HEK293T (cell line): ENCODE data around the gene ANP32A.

Experiments used
- CTCF ChIA-PET: fragments of 350-600 bp; formaldehyde crosslinking; extraction: SDS; loops from one replicate; lab custom pipeline; 2021; ENCODE audit warnings: antibody characterized with exemption, inconsistent platforms; lab: Yijun Ruan, JAX
- POLR2A ChIA-PET: fragments of 350-600 bp; formaldehyde crosslinking; extraction: SDS; loops from one replicate; lab custom pipeline; 2020; ENCODE audit warnings: antibody characterized with exemption, inconsistent platforms; lab: Yijun Ruan, JAX
- DNase-seq: peaks from one replicate; pipeline ENCODE4 v3.0.0; 2012; ENCODE audit warnings: mixed read lengths; ENCODE audit errors: extremely low spot score
- ARNT ChIP-seq: fragments of 450-650 bp; IDR thresholded peaks from 2 replicates; pipeline ENCODE4 v1.6.1; 2017; ENCODE audit warnings: mild to moderate bottlenecking
- BHLHE40 ChIP-seq: fragments of 450-650 bp; IDR thresholded peaks from 2 replicates; pipeline ENCODE4 v1.6.1; 2016; ENCODE audit warnings: mild to moderate bottlenecking, moderate library complexity, borderline replicate concordance
- CTBP1 ChIP-seq: fragments of 450-650 bp; IDR thresholded peaks from 2 replicates; pipeline ENCODE4 v1.6.1; 2016; ENCODE audit warnings: borderline replicate concordance
- ELF4 ChIP-seq: fragments of 450-650 bp; IDR thresholded peaks from 2 replicates; pipeline ENCODE4 v1.6.1; 2017; ENCODE audit warnings: antibody characterized with exemption
- FOXA1 ChIP-seq: fragments of 450-650 bp; IDR thresholded peaks from 2 replicates; pipeline ENCODE4 v1.6.1; 2016; ENCODE audit warnings: mild to moderate bottlenecking
- FOXK2 ChIP-seq: fragments of 450-650 bp; IDR thresholded peaks from 2 replicates; pipeline ENCODE4 v1.6.1; 2016; ENCODE audit warnings: mild to moderate bottlenecking
- FOXM1 ChIP-seq: fragments of 450-650 bp; IDR thresholded peaks from 2 replicates; pipeline ENCODE4 v1.6.1; 2017; ENCODE audit warnings: mild to moderate bottlenecking, borderline replicate concordance
- HDGF ChIP-seq: fragments of 450-650 bp; IDR thresholded peaks from 2 replicates; pipeline ENCODE4 v1.6.1; 2017; ENCODE audit warnings: antibody characterized with exemption, borderline replicate concordance
- L3MBTL2 ChIP-seq: fragments of 450-650 bp; conservative IDR thresholded peaks from 2 replicates; pipeline ENCODE4 v1.6.1; 2016; ENCODE audit warnings: mild to moderate bottlenecking
- LEF1 ChIP-seq: fragments of 450-650 bp; IDR thresholded peaks from 2 replicates; pipeline ENCODE4 v1.6.1; 2017; ENCODE audit warnings: mild to moderate bottlenecking, borderline replicate concordance
- NFRKB ChIP-seq: fragments of 450-650 bp; IDR thresholded peaks from 2 replicates; pipeline ENCODE4 v1.6.1; 2016; ENCODE audit warnings: mild to moderate bottlenecking, moderate library complexity
- SP1 ChIP-seq: fragments of 450-650 bp; IDR thresholded peaks from 2 replicates; pipeline ENCODE4 v1.6.1; 2017
- SUZ12 ChIP-seq: fragments of 450-650 bp; IDR thresholded peaks from 2 replicates; pipeline ENCODE4 v1.6.1; 2016; ENCODE audit warnings: mild to moderate bottlenecking
- TARDBP ChIP-seq: fragments of 450-650 bp; IDR thresholded peaks from 2 replicates; pipeline ENCODE4 v1.6.1; 2016
- ZNF384 ChIP-seq: fragments of 450-650 bp; IDR thresholded peaks from 2 replicates; pipeline ENCODE4 v1.6.1; 2016
- TF ChIP-seq, protein P1 (sequence below): fragments of 450-650 bp; IDR thresholded peaks from 2 replicates; pipeline ENCODE4 v1.6.1; 2016

ANP32A gene

DNA sequence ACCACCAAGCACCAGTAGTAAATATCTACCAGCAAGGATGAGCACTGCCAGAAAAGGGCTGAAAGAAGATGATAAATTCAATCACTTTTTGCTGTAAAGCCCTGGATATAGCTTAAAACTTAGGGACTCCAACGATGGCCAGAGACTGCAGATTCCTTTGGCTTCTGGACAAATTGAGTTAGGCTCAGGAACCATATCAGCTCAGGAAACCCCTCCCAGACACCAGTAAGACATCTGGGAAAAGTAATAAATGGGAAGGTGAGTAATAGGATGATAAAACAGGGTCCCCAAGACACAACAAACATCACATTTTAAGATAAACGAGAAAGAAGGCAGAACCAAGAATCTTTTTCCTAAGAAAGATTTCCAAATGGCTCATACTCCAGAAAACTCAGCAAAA lies 65.0 kb downstream of the ANP32A start:
- POLR2A ChIA-PET = no interaction called here
- CTCF ChIA-PET = interaction anchor here (0.7 to 1.4 kb wide), 2 partner anchors 10 to 169 kb away, joined by 3 to 4 read pairs; no protein-coding TSS in a partner anchor
- TF ChIP-seq FOXA1 (no peak), SP1 (no peak), TARDBP (no peak), NFRKB (no peak), BHLHE40 (no peak), ELF4 (no peak)
- DNase-seq = no peak

DNA sequence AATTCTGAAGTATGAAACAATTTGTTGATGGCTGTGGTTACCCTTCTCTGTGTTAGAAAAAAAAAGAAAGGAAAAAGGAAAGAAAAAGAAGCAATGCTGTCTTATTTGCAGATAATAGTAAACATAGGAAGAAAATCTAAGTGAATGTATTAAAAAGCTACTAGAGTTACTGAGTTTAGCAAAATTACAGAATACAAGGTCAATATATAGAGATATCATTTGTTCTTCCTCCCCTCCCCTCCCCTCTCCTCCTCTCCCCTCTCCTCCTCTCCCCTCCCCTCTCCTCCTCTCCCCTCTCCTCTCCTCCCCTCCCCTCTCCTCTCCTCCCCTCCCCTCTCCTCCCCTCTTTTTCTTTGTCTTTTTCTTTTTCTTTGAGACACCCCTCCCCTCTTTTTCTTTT lies 69.1 kb downstream of the ANP32A start:
- ChIA-PET CTCF (no interaction called here), POLR2A (no interaction called here)
- no peak for DNase-seq

DNA sequence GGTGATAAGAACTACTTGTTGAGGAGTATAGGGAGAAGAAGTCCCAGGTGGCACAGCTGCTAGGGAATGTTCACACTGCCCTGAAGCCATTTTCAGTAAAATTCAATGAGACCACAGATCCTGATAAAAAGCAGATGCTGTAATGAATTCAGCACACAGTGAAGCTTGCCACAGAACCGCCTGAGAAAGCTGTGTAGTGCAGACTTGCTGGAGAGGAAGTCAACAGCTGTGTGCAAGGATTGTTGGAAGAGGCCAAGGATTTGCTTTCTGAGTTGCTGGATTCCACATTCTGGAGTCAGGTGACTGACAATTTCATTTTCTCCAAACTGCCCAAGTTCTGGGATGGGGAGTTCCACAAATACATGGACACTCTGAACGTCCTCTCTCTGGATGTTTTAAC lies 70.9 kb downstream of the ANP32A start:
- POLR2A ChIA-PET = no interaction called here
- CTCF ChIA-PET = no interaction called here
- DNase-seq = no peak
- no peak for TF ChIP-seq FOXM1
- TF ChIP-seq ELF4 = no peak
- TF ChIP-seq CTBP1 = no peak
- TF ChIP-seq TARDBP = no peak
- no peak for TF ChIP-seq FOXK2
- no peak for TF ChIP-seq LEF1
- TF ChIP-seq SUZ12 = no peak
- TF ChIP-seq SP1 = no peak

More for the DNA sequence above, 69.1 kb downstream of the ANP32A start:
- no peak for TF ChIP-seq FOXK2

DNA sequence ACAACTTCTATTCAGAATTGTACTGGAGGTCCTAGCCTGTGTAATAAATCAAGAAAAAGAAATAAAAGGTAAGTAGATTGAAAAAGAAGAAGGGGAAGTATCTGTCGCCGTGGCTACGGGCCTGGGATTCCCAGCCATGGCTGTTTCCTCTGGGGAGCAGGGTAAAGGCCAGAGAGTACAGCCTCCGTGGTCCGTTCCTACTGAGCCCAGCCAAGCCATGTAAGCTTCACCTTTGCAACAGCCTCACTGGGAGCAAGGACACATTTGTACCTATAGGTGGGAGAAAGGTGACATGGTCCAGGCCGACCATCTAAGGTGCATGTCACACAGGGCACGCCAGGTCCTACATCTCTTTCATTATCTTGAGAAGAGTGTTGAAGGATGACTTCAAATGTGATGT lies 71.3 kb downstream of the ANP32A start:
- TF ChIP-seq SP1 (no peak), FOXA1 (no peak), FOXM1 (no peak), ELF4 (no peak), L3MBTL2 (no peak), NFRKB (no peak), BHLHE40 (no peak), TARDBP (no peak), SUZ12 (no peak)
- TF ChIP-seq, protein P1, sequence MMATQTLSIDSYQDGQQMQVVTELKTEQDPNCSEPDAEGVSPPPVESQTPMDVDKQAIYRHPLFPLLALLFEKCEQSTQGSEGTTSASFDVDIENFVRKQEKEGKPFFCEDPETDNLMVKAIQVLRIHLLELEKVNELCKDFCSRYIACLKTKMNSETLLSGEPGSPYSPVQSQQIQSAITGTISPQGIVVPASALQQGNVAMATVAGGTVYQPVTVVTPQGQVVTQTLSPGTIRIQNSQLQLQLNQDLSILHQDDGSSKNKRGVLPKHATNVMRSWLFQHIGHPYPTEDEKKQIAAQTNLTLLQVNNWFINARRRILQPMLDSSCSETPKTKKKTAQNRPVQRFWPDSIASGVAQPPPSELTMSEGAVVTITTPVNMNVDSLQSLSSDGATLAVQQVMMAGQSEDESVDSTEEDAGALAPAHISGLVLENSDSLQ = no peak
- ChIA-PET POLR2A (no interaction called here), CTCF (no interaction called here)
- no peak for DNase-seq

DNA sequence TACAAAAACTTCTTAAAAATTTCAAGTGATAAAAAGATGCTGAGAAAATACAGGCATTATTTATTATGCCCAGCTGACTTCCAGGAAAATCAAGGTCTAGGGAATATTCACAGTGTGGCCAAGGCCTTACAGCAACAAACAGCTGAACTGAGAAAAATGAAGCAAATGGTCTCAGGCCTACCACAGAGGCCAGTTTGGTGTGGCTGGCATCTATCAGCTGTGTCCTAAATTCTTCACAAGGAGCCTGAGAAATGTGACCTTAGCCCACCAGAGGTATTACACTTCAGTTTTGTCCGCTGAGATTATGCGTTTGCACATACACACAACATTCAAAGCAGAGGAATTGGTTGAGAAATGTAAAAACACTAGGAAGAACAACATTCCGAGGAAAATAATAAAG lies 77.4 kb downstream of the ANP32A start:
- TF ChIP-seq L3MBTL2 (no peak), ZNF384 (no peak), FOXM1 (no peak), LEF1 (no peak), SUZ12 (no peak), BHLHE40 (no peak), FOXA1 (no peak), ARNT (no peak), NFRKB (no peak), CTBP1 (no peak), TARDBP (no peak), SP1 (no peak), FOXK2 (no peak), ELF4 (no peak), HDGF (no peak)
- TF ChIP-seq, protein P1 = no peak
- POLR2A ChIA-PET = no interaction called here
- DNase-seq = no peak
- CTCF ChIA-PET = no interaction called here

DNA sequence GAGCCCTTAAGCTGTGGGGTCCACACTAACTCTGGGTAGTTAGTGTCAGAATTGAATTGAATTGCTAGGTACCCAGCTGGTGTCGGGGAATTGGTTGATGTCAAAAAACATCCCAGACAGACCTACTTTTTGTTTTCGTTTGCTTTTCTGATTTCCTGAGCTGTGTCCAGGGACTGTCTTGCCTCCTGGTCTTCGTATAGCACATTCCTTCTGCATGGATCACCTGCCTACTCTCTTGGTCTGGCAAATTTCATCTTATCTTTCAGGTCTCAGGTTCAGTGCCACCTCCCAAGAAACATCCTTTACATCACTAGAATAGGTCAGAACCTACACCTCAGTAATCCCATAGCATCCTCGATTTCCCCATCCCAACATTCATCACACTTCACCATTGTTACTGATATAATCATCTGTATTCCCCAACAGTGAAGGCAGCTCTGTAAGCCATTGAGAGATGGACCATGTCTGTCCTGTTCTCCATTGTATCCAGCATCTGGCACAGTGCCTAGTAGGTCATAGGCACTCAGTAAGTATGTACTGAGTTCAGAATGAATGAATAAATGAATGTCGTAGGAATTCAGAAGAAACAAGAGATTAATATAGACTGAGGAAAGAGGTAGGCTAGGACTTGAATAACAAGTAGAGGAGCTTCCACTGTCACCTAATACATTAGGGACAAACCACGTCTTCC lies 81.2 kb downstream of the ANP32A start:
- ChIA-PET CTCF (interaction anchor here (0.7 kb wide), 1 partner anchor 189 kb away, joined by 3 read pairs; no protein-coding TSS in a partner anchor), POLR2A (no interaction called here)
- DNase-seq = no peak
- TF ChIP-seq HDGF = no peak
- TF ChIP-seq ARNT = no peak

DNA sequence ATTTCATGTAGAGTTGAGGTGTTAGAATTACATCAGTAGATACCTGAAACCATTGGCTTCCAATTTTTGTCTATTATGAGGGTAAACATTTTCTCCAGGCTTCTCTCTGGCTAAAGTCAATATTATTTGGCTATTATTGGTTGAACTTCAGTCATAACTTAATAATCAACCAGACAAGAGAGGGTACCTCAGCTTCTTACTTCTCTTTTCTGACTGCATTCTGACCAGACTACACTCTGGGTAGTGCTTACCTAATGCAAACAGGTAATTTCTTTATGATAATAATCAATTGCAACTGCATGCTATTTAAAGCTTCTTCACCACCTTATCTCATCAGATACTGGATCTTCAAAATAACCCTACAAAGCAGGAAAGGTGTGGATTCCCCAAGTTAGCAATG lies 85.1 kb downstream of the ANP32A start:
- ChIA-PET POLR2A (no interaction called here), CTCF (interaction anchor here (1.3 to 2.7 kb wide), 2 partner anchors 62 to 140 kb away, joined by 5 to 20 read pairs; no protein-coding TSS in a partner anchor)
- no peak for DNase-seq
- TF ChIP-seq ARNT = no peak
- TF ChIP-seq ELF4 = no peak
- TF ChIP-seq LEF1 = no peak
- TF ChIP-seq NFRKB = no peak
- TF ChIP-seq BHLHE40 = no peak
- no peak for TF ChIP-seq FOXM1
- TF ChIP-seq CTBP1 = no peak
- TF ChIP-seq L3MBTL2 = no peak

DNA sequence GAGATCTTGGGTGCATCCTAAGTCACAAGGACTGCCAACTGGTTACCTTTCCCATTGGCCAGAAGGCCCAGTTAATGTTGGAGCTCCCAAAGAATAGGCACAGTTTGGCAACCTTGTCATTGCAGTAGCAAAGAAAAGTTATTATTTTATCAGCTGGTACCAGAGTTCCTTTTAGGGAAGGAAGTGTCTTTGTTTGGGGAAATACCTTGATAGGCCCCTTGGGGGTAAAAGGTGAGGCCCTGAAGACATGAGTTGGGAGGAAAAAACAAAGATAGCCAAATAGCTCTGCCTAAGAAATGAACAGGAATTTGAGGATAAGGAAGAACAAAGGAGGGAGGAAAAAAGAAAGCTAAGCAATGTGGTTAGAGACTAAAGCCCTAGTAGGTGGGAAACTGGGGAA lies 85.8 kb downstream of the ANP32A start:
- CTCF ChIA-PET = interaction anchor here (0.6 to 2.7 kb wide), 3 partner anchors 61 to 206 kb away, joined by 3 to 20 read pairs (median 5); no protein-coding TSS in a partner anchor
- POLR2A ChIA-PET = no interaction called here
- no peak for TF ChIP-seq ZNF384
- TF ChIP-seq SP1 = no peak
- TF ChIP-seq SUZ12 = no peak
- TF ChIP-seq FOXA1 = no peak
- TF ChIP-seq NFRKB = no peak
- no peak for TF ChIP-seq LEF1
- TF ChIP-seq CTBP1 = no peak
- TF ChIP-seq HDGF = no peak
- TF ChIP-seq ARNT = no peak
- TF ChIP-seq BHLHE40 = no peak
- TF ChIP-seq, protein P1 = no peak
- no peak for TF ChIP-seq FOXM1
- no peak for TF ChIP-seq L3MBTL2
- TF ChIP-seq ELF4 = no peak
- no peak for TF ChIP-seq FOXK2
- no peak for TF ChIP-seq TARDBP
- DNase-seq = no peak
